HCT116 (cell line): ENCODE data around the gene GALE. TPM values are rescaled to one million over a fixed set of nuclear protein-coding genes. Genes with fewer than 3 reads are reported as not detected.

Experiments
- ATAC-seq: fragments of 200-7000 bp; cut with Tn5 transposase; 2 replicates; pipeline ENCODE4 v1.9.1; 2020; ENCODE audit warnings: mild to moderate bottlenecking, moderate library complexity
- BruUV-seq: library from RNA; stranded (reverse); fragments of 400-500 nt; replicated peaks from 2 replicates; lab custom pipeline; 2021; lab: Mats Ljungman, UMichigan
- CTCF ChIA-PET: fragments of 300-600 bp; sonication (Branson Sonifier 250); formaldehyde crosslinking; loops from one replicate; lab custom pipeline; 2021; ENCODE audit warnings: antibody characterized with exemption; lab: Charles Lee
- POLR2A ChIA-PET: fragments of 300-600, 350-600 bp; sonication (Branson Sonifier 250); formaldehyde crosslinking; loops from one replicate; lab custom pipeline; 2021; ENCODE audit warnings: antibody characterized with exemption; lab: Charles Lee
- RAD21 ChIA-PET, 2 experiments: fragments of 300-600 bp; sonication (Branson Sonifier 250); formaldehyde crosslinking; loops; one replicate each; lab custom pipeline; 2023; ENCODE audit warnings: low total read pairs in 2 of 2; ENCODE audit not compliant: uncharacterized antibody in 2 of 2, unreplicated experiment in 2 of 2, low non-redundant PET in 1 of 2; lab: Charles Lee
- DNase-seq: peaks from one replicate; pipeline ENCODE4 v3.0.0-alpha.2; 2010; ENCODE audit warnings: low read depth, low spot score
- H2AFZ ChIP-seq: fragments of 200-600 bp; shearing (Covaris generic), sonication (generic); 2 replicates; pipeline ENCODE4 v1.6.1; 2017; ENCODE audit warnings: low read depth, mixed run types, mixed read lengths, antibody characterized with exemption, low read length; ENCODE audit not compliant: poor library complexity, severe bottlenecking
- H3K27ac ChIP-seq: 2 replicates; pipeline ENCODE4 v1.5.1; 2012; ENCODE audit warnings: low read depth, low read length
- H3K27me3 ChIP-seq: fragments of 200-600 bp; sonication (generic); 2 replicates; pipeline ENCODE4 v1.6.1; 2016; ENCODE audit warnings: mixed run types, low read length, mixed read lengths; ENCODE audit not compliant: insufficient read depth
- H3K36me3 ChIP-seq, 2 experiments: fragments of 200-500 bp in 1 of 2; fragments of 200-600 bp in 1 of 2; sonication (Bioruptor generic) in 1 of 2; sonication (generic) in 1 of 2; 2 replicates each; pipeline versions ENCODE4 v1.5.1 to v1.6.1; 2014 to 2016; ENCODE audit warnings: low read length in 2 of 2, inconsistent platforms in 1 of 2, mixed read lengths in 1 of 2, mixed run types in 1 of 2; ENCODE audit not compliant: insufficient read depth in 2 of 2, control insufficient read depth in 1 of 2
- H3K4me1 ChIP-seq, 2 experiments: fragments of 200-600 bp in 1 of 2; sonication (generic) in 1 of 2; 2 replicates each; pipeline versions ENCODE4 v1.5.1 to v1.6.1; 2012 to 2017; ENCODE audit warnings: low read length in 2 of 2, inconsistent platforms in 1 of 2, mild to moderate bottlenecking in 1 of 2, mixed read lengths in 1 of 2, mixed run types in 1 of 2, moderate library complexity in 1 of 2; ENCODE audit not compliant: insufficient read depth in 2 of 2, control insufficient read depth in 1 of 2
- H3K4me2 ChIP-seq: fragments of 200-600 bp; sonication (generic); 2 replicates; pipeline ENCODE4 v1.6.1; 2017; ENCODE audit warnings: mixed run types, low read length, mixed read lengths
- H3K4me3 ChIP-seq, 2 experiments: fragments of 200-600 bp in 1 of 2; sonication (generic) in 1 of 2; replicated peaks in 1 of 2; 2 replicates each; pipeline ENCODE4 v1.5.1; 2011 to 2016; ENCODE audit warnings: low read length in 2 of 2, control low read depth in 1 of 2, low read depth in 1 of 2, mild to moderate bottlenecking in 1 of 2, mixed read lengths in 1 of 2, mixed run types in 1 of 2
- H3K79me2 ChIP-seq: fragments of 200-600 bp; sonication (generic); 2 replicates; pipeline ENCODE4 v1.6.1; 2017; ENCODE audit warnings: mild to moderate bottlenecking, mixed run types, low read length, moderate library complexity, mixed read lengths; ENCODE audit not compliant: insufficient read depth
- H3K9ac ChIP-seq: fragments of 200-600 bp; sonication (generic); 2 replicates; pipeline ENCODE4 v1.6.1; 2016; ENCODE audit warnings: low read length, mixed read lengths
- H3K9me2 ChIP-seq: fragments of 200-600 bp; sonication (generic), shearing (Covaris generic); 2 replicates; pipeline ENCODE4 v1.6.1; 2017; ENCODE audit warnings: mixed run types, mild to moderate bottlenecking, moderate library complexity; ENCODE audit not compliant: insufficient read depth
- H3K9me3 ChIP-seq, 2 experiments: fragments of 200-500 bp in 1 of 2; fragments of 200-600 bp in 1 of 2; sonication (Bioruptor generic) in 1 of 2; sonication (generic) in 1 of 2; 2 replicates each; pipeline ENCODE4 v1.6.1; 2014 to 2017; ENCODE audit warnings: low read length in 2 of 2, mixed read lengths in 2 of 2, inconsistent platforms in 1 of 2, low read depth in 1 of 2, mild to moderate bottlenecking in 1 of 2, mixed run types in 1 of 2, moderate library complexity in 1 of 2; ENCODE audit not compliant: control insufficient read depth in 1 of 2, insufficient read depth in 1 of 2
- H4K20me1 ChIP-seq: fragments of 200-600 bp; sonication (generic), shearing (Covaris generic); 2 replicates; pipeline ENCODE4 v1.6.1; 2017; ENCODE audit warnings: mixed run types, mild to moderate bottlenecking, moderate library complexity; ENCODE audit not compliant: insufficient read depth
- EZH2 ChIP-seq: fragments of 200-600 bp; sonication (generic); IDR thresholded peaks from 2 replicates; pipeline ENCODE4 v1.6.1; 2017; ENCODE audit warnings: antibody characterized with exemption, mixed run types
- EZH2phosphoT487 ChIP-seq: fragments of 200-600 bp; IDR thresholded peaks from 2 replicates; pipeline ENCODE4 v1.6.1; 2018; ENCODE audit warnings: antibody characterized with exemption, borderline replicate concordance
- POLR2A ChIP-seq: IDR thresholded peaks from 2 replicates; pipeline ENCODE4 v1.7.0; 2011; ENCODE audit warnings: borderline replicate concordance; ENCODE audit not compliant: insufficient read depth, insufficient read length; ENCODE audit errors: extremely low read depth
- RAD21 ChIP-seq: IDR thresholded peaks from 2 replicates; pipeline ENCODE4 v1.6.1; 2012; ENCODE audit warnings: low read depth, mild to moderate bottlenecking
- SRF ChIP-seq: IDR thresholded peaks from 2 replicates; pipeline ENCODE4 v1.6.1; 2012; ENCODE audit warnings: low read depth
- TCF7L2 ChIP-seq: IDR thresholded peaks from 2 replicates; pipeline ENCODE4 v1.7.0; 2011; ENCODE audit warnings: borderline replicate concordance, inconsistent platforms; ENCODE audit not compliant: insufficient read depth, insufficient read length; ENCODE audit errors: extremely low read depth
- YY1 ChIP-seq: IDR thresholded peaks from 2 replicates; pipeline ENCODE4 v1.6.1; 2011; ENCODE audit warnings: low read length, low read depth, moderate library complexity, mild to moderate bottlenecking; ENCODE audit not compliant: insufficient replicate concordance; ENCODE audit errors: extremely low read depth
- ZFX ChIP-seq: fragments of 450-650 bp; IDR thresholded peaks from 2 replicates; pipeline ENCODE4 v1.6.1; 2017
- intact Hi-C: fragments of 100-400 bp; cut with micrococcal nuclease; formaldehyde crosslinking; loops from 2 replicates; pipeline ENCODE4 v1.10.0; 2022
- total RNA-seq: library from RNA; stranded (reverse); gene quantifications from one replicate; pipeline ENCODE4 v1.2.1, GENCODE V29; 2021; ENCODE audit not compliant: unreplicated experiment
- TF ChIP-seq, protein P1 (sequence below): IDR thresholded peaks from 2 replicates; pipeline ENCODE4 v1.6.1; 2012
- TF ChIP-seq, protein P2 (sequence below): IDR thresholded peaks from 2 replicates; pipeline ENCODE4 v1.6.1; 2012; ENCODE audit warnings: low read depth
- TF ChIP-seq, protein P3 (sequence below), 3 experiments: fragments of 200-600 bp in 1 of 3; sonication (generic) in 1 of 3; IDR thresholded peaks in 2 of 3; conservative IDR thresholded peaks in 1 of 3; 2 replicates each; pipeline ENCODE4 v1.5.1; 2012 to 2017; ENCODE audit warnings: low read depth in 2 of 3, low read length in 2 of 3, antibody characterized with exemption in 1 of 3, borderline replicate concordance in 1 of 3, control low read depth in 1 of 3, mild to moderate bottlenecking in 1 of 3, mixed read lengths in 1 of 3, mixed run types in 1 of 3, moderate library complexity in 1 of 3; ENCODE audit not compliant: insufficient read depth in 1 of 3

Gene GALE
- total RNA-seq, 1 experiment from 2014 or later: 114 TPM

DNA sequence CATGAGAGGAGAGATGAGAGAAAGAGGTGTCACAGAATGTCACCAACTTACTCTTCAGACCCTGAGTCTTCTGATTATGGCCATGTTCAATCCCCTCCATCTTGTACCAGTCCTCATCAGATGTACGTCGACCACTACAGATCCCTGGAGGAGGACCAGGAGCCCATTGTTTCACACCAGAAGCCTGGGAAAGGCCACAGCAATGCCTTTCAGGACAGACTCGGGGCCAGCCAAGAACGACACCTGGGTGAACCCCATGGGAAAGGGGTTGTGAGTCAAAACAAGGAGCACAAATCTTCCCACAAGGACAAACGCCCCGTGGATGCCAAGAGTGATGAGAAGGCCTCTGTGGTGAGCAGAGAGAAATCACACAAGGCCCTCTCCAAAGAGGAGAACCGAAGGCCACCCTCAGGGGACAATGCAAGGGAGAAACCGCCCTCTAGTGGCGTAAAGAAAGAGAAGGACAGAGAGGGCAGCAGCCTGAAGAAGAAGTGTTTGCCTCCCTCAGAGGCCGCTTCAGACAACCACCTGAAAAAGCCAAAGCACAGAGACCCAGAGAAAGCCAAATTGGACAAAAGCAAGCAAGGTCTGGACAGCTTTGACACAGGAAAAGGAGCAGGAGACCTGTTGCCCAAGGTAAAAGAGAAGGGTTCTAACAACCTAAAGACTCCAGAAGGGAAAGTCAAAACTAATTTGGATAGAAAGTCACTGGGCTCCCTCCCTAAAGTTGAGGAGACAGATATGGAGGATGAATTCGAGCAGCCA lies 49.3 kb downstream of the GALE start:
- Histone ChIP-seq H3K9me3 (no peaks in the 10 kb centered on the region), H3K9me2 (no peaks in the 10 kb centered on the region), H3K9ac (no peak overlapping the region), H3K4me2 (no peak overlapping the region), H3K27me3 (no peaks in the 10 kb centered on the region), H3K79me2 (peaks cover 74% of the 10 kb centered on the region), H3K4me1 (peaks cover 0 to 10% of the 10 kb centered on the region in 2 experiments; a peak in 1 of 4 replicates), H4K20me1 (peaks cover 17% of the 10 kb centered on the region; the same call in 1 of the 2 replicates)
- ChIA-PET RAD21 (no interaction called here), CTCF (no interaction called here)
- intact Hi-C loops: loop anchor here (5.0 kb wide), 1 partner anchor 209 kb away; no protein-coding TSS in a partner anchor
- TF ChIP-seq POLR2A: no peak
- TF ChIP-seq, protein P1, sequence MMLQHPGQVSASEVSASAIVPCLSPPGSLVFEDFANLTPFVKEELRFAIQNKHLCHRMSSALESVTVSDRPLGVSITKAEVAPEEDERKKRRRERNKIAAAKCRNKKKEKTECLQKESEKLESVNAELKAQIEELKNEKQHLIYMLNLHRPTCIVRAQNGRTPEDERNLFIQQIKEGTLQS: no peak
- TF ChIP-seq TCF7L2: no peak
- no peak for TF ChIP-seq SRF
- TF ChIP-seq, protein P2, sequence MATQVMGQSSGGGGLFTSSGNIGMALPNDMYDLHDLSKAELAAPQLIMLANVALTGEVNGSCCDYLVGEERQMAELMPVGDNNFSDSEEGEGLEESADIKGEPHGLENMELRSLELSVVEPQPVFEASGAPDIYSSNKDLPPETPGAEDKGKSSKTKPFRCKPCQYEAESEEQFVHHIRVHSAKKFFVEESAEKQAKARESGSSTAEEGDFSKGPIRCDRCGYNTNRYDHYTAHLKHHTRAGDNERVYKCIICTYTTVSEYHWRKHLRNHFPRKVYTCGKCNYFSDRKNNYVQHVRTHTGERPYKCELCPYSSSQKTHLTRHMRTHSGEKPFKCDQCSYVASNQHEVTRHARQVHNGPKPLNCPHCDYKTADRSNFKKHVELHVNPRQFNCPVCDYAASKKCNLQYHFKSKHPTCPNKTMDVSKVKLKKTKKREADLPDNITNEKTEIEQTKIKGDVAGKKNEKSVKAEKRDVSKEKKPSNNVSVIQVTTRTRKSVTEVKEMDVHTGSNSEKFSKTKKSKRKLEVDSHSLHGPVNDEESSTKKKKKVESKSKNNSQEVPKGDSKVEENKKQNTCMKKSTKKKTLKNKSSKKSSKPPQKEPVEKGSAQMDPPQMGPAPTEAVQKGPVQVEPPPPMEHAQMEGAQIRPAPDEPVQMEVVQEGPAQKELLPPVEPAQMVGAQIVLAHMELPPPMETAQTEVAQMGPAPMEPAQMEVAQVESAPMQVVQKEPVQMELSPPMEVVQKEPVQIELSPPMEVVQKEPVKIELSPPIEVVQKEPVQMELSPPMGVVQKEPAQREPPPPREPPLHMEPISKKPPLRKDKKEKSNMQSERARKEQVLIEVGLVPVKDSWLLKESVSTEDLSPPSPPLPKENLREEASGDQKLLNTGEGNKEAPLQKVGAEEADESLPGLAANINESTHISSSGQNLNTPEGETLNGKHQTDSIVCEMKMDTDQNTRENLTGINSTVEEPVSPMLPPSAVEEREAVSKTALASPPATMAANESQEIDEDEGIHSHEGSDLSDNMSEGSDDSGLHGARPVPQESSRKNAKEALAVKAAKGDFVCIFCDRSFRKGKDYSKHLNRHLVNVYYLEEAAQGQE: no peak
- TF ChIP-seq, protein P3, sequence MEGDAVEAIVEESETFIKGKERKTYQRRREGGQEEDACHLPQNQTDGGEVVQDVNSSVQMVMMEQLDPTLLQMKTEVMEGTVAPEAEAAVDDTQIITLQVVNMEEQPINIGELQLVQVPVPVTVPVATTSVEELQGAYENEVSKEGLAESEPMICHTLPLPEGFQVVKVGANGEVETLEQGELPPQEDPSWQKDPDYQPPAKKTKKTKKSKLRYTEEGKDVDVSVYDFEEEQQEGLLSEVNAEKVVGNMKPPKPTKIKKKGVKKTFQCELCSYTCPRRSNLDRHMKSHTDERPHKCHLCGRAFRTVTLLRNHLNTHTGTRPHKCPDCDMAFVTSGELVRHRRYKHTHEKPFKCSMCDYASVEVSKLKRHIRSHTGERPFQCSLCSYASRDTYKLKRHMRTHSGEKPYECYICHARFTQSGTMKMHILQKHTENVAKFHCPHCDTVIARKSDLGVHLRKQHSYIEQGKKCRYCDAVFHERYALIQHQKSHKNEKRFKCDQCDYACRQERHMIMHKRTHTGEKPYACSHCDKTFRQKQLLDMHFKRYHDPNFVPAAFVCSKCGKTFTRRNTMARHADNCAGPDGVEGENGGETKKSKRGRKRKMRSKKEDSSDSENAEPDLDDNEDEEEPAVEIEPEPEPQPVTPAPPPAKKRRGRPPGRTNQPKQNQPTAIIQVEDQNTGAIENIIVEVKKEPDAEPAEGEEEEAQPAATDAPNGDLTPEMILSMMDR (IDR thresholded peaks at IDR 0.05 in 2 of 3, conservative IDR thresholded peaks at IDR 0.05 in 1 of 3; ENCODE audit: borderline replicate concordance in 1 of 3, insufficient read depth in 1 of 3, low read depth in 2 of 3, low read length in 2 of 3): peak; percentile 51 to 85 (median 81); a peak in 5 of 6 replicates
- no peak for TF ChIP-seq YY1
- peak; percentile 75 for TF ChIP-seq RAD21
- no peak for TF ChIP-seq EZH2phosphoT487
- TF ChIP-seq ZFX: no peak
- TF ChIP-seq EZH2: no peak
- TF ChIP-seq, all 23 proteins: peak for 2
- peak; percentile 93 for ATAC-seq
- peak; percentile 21 for DNase-seq
- BruUV-seq: TSS peak; percentile 14
- Histone ChIP-seq H3K27ac (no peak overlapping the region), H2AFZ (no peak overlapping the region), H3K4me3 (no peak overlapping the region), H3K36me3 (peaks cover 62 to 68% of the 10 kb centered on the region in 2 experiments; a peak in 3 of 4 replicates)
- POLR2A ChIA-PET: no interaction called here
